Measurements from ENCODE around the gene OR1Q1. TPM values are rescaled to one million over a fixed set of nuclear protein-coding genes. Genes with fewer than 3 reads are reported as not detected.
"Not testable (repeated sequence)": the region's sequence is repeated elsewhere in the genome, so short reads cannot be mapped to it uniquely, and the experiment has no call there.

OR1Q1 gene
- total and polyA plus RNA-seq, 12 donors = not detected

DNA sequence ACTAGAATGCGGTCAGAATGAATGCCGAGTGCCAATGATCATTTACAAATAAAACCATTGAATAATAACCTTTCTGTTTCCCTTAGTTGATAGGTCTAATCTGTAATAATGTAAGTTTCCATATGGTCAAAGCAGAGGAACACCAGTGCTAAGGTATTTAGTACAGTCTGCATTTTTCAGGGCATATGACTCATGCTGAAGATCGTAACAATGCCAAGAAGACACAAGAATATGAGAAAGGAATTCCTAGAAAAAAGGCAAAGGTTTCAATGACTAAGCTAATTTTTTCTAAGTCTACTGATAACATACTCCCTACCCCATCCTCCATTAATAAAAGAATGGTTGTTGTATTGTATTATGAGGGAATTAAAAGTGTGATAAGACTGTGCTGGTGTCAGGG, 34.2 kb upstream of the OR1Q1 start:
- TF ChIP-seq, protein P1, sequence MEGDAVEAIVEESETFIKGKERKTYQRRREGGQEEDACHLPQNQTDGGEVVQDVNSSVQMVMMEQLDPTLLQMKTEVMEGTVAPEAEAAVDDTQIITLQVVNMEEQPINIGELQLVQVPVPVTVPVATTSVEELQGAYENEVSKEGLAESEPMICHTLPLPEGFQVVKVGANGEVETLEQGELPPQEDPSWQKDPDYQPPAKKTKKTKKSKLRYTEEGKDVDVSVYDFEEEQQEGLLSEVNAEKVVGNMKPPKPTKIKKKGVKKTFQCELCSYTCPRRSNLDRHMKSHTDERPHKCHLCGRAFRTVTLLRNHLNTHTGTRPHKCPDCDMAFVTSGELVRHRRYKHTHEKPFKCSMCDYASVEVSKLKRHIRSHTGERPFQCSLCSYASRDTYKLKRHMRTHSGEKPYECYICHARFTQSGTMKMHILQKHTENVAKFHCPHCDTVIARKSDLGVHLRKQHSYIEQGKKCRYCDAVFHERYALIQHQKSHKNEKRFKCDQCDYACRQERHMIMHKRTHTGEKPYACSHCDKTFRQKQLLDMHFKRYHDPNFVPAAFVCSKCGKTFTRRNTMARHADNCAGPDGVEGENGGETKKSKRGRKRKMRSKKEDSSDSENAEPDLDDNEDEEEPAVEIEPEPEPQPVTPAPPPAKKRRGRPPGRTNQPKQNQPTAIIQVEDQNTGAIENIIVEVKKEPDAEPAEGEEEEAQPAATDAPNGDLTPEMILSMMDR (IDR thresholded peaks at IDR 0.05) = no peak
- Histone ChIP-seq H3K27ac (no peak overlapping the region), H3K27me3 (no peaks in the 10 kb centered on the region), H3K4me3 (no peak overlapping the region), H3K4me1 (replicated peaks in 1 of 2) (no peaks in the 10 kb centered on the region), H3K36me3 (replicated peaks in 1 of 2) (no peaks in the 10 kb centered on the region), H3K9me3 (replicated peaks in 1 of 3) (no peaks in the 10 kb centered on the region)
- WGBS, 4 donors = 66 to 81% (median 72%) methylated on average over 3 of the region's 3 CpGs
- intact Hi-C loops (cut with DNase I) = no loop called here
- no peak for DNase-seq

DNA sequence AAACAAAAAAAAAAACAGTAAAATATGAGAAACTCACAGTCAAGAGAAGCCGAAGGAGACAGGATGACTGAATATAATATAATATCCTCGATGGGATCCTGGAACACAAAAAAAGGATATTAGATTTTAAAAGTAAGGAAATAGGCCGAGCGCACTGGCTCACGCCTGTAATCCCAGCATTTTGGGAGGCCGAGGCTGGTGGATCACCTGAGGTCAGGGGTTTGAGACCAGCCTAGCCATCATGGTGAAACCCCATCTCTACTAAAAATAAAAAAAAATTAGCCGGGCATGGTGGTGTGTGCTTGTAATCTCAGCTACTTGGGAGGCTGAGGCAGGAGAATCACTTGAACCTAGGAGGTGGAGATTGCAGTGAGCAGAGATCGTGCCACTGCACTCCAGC, 31.3 kb upstream of the OR1Q1 start, which contains the start of gene OR1L8:
Gene OR1L8, minus strand, starts transcription at position 101 of the 400 bp plus-strand sequence. CDS start 14,907 bp downstream, outside the sequence.
- DNase-seq; H3K27ac ChIP-seq; H3K36me3 ChIP-seq (replicated peaks in 1 of 2); intact Hi-C loops (cut with DNase I); H3K27me3 ChIP-seq; H3K4me1 ChIP-seq (replicated peaks in 1 of 2); H3K4me3 ChIP-seq; H3K9me3 ChIP-seq (replicated peaks in 1 of 3): not testable (repeated sequence)
- 78 to 85% (median 83%) methylated on average over 8 of the region's 8 CpGs for WGBS, 4 donors

DNA sequence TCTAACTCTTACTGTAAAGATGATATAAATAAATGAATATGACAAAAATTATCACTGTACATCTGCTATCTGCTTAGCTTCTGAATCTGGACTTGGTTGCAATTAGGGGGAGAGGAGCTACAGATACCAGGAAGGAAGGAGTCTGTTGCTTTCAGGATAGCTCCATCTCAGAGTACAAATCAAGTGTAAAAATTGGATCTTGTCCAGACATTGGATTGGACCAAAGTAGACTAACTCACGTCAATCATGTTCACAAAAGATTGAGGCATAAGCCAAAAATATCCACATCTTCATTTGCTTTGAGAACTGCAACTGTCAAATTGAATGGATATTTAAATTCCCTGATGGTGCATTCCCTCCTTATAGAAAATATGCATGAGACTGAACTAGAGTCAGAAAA, 8.8 kb upstream of the OR1Q1 start:
- no peak overlapping the region for H3K4me3 ChIP-seq
- no peaks in the 10 kb centered on the region for H3K36me3 ChIP-seq (replicated peaks in 1 of 2)
- no peaks in the 10 kb centered on the region for H3K27me3 ChIP-seq
- DNase-seq = no peak
- intact Hi-C loops (cut with DNase I) = no loop called here
- TF ChIP-seq, protein P1 (IDR thresholded peaks at IDR 0.05) = no peak
- TF ChIP-seq POLR2A (IDR thresholded peaks at IDR 0.05) = no peak
- H3K4me1 ChIP-seq (replicated peaks in 1 of 2) = no peaks in the 10 kb centered on the region
- H3K9me3 ChIP-seq (replicated peaks in 1 of 3) = no peaks in the 10 kb centered on the region
- no peak overlapping the region for H3K27ac ChIP-seq
- WGBS, 4 donors = 35 to 67% (median 44%) methylated on average over 1 of the region's 1 CpG

DNA sequence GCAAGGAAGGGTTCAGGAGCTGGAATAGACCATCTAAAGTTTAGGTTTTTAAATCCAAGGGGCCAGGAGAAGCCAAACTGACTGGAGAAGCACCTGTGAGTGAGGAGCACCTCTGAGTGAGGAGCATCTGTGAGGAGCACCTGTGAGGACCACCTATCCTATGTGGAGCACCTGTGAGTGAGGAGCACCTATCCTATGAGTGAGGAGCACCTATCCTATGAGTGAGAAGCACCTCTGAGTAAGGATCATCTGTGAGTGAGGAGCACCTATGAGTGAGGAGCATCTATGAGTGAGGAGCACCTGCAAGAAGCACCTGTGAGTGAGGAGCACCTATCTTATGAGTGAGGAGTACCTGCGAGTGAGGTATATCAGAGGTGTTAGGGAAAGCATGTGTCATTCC, 8.0 kb upstream of the OR1Q1 start:
- H3K27ac ChIP-seq = no peak overlapping the region
- no peaks in the 10 kb centered on the region for H3K27me3 ChIP-seq
- H3K4me1 ChIP-seq (replicated peaks in 1 of 2) = no peaks in the 10 kb centered on the region
- no peaks in the 10 kb centered on the region for H3K36me3 ChIP-seq (replicated peaks in 1 of 2)
- H3K4me3 ChIP-seq = no peak overlapping the region
- no peak for TF ChIP-seq POLR2A (IDR thresholded peaks at IDR 0.05)
- DNase-seq = no peak
- intact Hi-C loops (cut with DNase I) = no loop called here
- no peaks in the 10 kb centered on the region for H3K9me3 ChIP-seq (replicated peaks in 1 of 3)
- WGBS, 4 donors = 60 to 89% (median 78%) methylated on average over 1 of the region's 1 CpG

DNA sequence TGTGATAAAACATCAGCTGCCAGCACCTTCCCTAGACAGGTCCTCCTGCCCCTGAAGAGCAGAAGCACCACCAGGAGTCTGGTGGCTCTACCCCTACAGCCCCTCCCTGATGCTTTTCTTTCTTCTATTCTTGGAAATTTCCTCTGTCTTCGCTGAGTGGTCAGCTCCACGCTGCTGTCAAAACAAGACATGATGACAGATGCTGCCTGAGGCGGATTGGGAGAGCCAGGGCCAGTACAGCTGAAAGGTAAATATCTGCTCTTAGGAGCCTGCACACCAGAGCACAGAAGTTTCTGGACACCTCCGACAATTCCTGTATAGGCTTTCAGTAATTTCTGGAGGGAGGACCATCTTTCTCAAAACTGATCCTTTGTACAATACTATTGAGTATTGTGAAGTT, 4.7 kb upstream of the OR1Q1 start:
- intact Hi-C loops (cut with DNase I) = no loop called here
- Histone ChIP-seq H3K36me3 (replicated peaks in 1 of 2) (no peaks in the 10 kb centered on the region), H3K9me3 (replicated peaks in 1 of 3) (no peaks in the 10 kb centered on the region), H3K4me1 (replicated peaks in 1 of 2) (no peaks in the 10 kb centered on the region), H3K27ac (no peak overlapping the region), H3K4me3 (no peak overlapping the region), H3K27me3 (no peaks in the 10 kb centered on the region)
- DNase-seq = no peak
- 64 to 68% (median 65%) methylated on average over 4 of the region's 4 CpGs for WGBS, 4 donors
- TF ChIP-seq POLR2A (IDR thresholded peaks at IDR 0.05) = no peak
- TF ChIP-seq, protein P1 (IDR thresholded peaks at IDR 0.05) = no peak

Data from adrenal gland (tissue), 12 donors.